HG03135 (cell line): Measurements from ENCODE around the gene ASB2.

ENCODE experiments used
- ATAC-seq: cut with Tn5 transposase; IDR thresholded peaks from one replicate; pipeline ENCODE4 v1.9.1; 2021; ENCODE audit warnings: mild to moderate bottlenecking, moderate library complexity; ENCODE audit not compliant: unreplicated experiment

Gene ASB2, protein sequence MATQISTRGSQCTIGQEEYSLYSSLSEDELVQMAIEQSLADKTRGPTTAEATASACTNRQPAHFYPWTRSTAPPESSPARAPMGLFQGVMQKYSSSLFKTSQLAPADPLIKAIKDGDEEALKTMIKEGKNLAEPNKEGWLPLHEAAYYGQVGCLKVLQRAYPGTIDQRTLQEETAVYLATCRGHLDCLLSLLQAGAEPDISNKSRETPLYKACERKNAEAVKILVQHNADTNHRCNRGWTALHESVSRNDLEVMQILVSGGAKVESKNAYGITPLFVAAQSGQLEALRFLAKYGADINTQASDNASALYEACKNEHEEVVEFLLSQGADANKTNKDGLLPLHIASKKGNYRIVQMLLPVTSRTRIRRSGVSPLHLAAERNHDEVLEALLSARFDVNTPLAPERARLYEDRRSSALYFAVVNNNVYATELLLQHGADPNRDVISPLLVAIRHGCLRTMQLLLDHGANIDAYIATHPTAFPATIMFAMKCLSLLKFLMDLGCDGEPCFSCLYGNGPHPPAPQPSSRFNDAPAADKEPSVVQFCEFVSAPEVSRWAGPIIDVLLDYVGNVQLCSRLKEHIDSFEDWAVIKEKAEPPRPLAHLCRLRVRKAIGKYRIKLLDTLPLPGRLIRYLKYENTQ

GRCh38 chr14:93976477-93977057, at the start of gene ASB2:
TSS of gene ASB2 (minus strand) at chr14:93976570. CDS start at chr14:93964539, 12,031 bp downstream.
- peak; percentile 3 for ATAC-seq

DNA sequence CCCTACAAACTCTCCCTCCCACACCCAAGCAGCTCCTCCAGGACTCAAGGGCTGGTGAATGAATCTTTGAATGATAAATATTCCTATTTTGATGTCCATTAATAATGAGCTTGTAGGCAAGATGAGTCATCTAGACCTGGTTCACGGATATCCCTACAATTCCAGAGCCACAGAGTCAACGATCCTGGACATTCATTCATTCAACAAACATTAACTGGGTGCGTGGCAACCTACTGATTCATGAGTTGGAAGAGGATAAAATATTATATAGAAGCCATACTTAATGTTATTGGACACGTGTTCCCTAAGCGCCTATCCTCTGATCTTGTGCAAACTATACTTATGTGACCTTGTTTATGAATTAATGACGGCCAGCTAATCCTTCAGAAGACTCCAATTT, 49.4 kb upstream of the ASB2 start:
- ATAC-seq, result no peak

- no peak for ATAC-seq
These were observed 48.2 kb upstream of the ASB2 start for GRCh38 chr14:94024549-94024948.

DNA sequence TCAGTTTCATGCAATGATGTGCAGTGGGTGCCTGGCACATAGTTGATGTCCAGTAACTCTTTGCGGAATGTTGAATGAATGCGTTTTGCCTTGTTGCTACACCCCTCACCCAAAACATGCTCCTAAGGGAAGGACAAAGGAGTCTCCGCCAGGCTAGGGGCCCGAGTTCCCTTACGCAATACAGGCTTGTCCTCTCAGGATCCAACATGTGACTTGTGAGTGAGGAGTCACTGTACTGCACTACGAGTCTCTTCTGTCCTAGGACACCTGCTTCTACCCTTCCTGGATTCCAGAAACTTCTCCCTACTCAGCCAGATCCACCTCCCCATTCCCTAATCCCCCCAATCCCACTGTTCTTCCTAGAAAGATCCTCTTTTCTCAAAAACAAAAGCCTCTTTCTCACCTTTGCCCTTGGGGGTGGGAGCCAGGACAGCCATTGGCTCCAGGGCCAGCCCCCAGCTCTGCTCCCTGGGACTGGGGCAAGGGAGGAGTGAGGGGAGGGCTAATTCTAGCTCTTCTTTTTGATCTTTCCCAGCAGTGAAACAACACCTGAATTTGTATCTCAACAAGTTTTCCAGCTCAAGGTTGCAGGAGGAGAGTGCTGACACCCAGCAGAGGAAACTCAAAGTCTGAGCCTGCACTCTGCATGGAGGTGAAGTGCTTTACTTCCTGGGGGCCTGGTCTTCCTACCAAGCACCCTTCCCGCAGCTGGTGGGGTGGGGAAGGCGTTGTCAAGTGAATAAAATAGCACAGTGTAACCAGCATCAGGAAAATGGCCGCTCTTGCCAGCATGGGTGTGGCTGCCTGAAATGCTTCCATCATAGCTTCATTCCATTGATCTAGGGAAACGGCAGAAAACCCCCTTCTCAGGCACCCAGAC, 46.4 kb upstream of the ASB2 start:
- ATAC-seq, result no peak

GRCh38 chr14:94021416-94022157, 45.2 kb upstream of the ASB2 start:
- no peak for ATAC-seq

DNA sequence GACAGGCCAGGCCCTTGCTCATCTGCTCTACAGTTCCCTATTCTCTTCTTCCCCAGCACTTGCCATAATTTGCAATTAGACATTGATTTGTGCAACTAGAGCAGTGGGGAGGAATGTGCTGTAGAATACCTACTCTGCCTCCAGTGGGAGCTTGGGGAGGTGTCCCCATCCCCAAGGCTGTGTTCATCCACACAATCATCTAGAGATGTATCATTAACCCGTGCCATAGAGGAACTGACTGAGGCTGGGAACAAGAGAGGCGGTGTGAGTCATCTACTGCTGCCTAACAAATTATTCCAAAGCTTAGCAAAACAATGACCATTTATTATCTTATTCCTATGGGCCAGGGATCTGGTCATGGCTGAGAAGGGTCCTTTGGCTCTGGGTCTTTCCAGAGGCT, 44.6 kb upstream of the ASB2 start:
- no peak for ATAC-seq

DNA sequence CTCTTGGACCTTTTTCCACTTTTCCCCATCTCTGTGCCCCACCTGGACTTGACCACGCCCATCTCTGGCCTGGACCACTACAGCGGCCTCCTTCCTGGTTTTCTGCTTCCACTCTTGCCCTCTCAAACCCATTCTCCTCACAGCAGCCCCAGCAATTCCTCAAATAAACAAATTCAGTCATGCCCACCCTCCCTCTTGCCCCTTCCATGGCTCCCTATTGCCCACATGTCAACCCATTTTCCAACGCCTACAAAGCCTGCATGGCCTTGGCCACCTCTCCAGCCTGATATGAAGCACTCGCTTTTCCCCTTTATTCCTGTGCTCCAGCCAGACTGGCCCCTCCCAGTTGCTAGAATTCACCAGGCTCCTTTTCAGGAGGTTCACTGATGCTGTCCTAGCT, 43.9 kb upstream of the ASB2 start:
- no peak for ATAC-seq

GRCh38 chr14:94019329-94019728, 43.0 kb upstream of the ASB2 start:
- no peak for ATAC-seq

DNA sequence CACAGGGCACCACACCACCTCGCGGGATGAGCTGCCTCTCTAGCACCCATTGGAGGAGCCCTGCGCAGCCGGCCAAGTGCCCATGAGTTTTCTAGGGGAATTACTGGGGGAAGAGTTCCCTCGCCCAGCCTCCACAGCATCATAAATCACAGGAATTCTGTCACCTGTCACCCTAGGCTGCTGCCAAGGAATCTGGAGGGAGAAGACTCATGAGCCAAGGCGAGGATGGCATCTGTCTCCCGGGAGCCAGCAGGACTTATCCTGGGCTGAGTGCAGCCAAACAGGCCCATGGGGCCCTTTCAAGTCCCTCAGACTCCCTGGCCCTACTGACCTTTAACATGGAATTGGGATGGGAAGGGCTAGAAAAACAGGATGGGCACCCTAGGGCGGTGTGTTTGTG, 41.9 kb upstream of the ASB2 start:
- ATAC-seq, result no peak

DNA sequence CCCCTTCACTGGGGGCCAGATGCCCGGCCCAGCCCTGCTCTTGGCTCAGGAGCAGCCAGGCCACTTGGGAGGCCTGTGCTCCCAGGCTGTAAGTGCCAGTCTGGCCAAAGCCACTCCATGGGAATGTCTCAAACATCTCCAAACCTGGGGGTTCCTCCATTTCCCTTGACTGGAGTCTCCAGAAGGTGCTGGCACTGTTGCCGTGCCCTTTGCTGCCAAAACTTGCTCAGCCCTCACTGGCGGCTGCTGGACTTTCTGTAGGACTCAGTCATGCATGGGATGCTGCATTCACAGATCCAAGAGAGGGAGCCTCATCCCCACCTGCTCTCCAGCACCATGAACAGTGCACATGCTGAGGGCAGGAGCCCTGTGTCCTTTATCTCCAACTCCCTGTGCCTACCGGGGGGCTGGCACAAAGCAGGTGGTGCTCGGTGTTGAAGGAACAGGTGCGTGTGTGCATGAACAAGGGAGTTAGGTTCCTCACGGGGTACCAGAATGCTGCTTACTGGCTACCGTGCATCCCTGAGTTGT, 40.1 kb upstream of the ASB2 start:
- no peak for ATAC-seq

DNA sequence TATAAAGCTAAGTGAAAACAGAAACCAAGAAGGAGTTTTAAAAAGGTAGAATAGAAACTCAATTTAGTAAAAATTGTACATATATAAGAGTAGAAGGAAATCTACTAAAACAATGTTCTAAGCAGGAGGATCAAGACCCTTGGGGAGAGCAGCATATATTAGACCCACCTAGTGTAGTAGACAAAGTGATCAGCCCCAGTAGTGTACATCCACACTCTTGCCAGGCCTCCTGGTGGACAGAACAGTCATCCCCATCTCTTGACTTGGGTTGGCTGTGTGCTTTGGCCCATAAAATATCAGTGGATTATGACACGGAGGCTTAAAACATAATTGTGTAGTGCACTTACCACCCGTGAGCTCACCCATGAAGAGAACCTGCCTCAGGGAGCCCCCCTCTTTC, 38.9 kb upstream of the ASB2 start:
- no peak for ATAC-seq

DNA sequence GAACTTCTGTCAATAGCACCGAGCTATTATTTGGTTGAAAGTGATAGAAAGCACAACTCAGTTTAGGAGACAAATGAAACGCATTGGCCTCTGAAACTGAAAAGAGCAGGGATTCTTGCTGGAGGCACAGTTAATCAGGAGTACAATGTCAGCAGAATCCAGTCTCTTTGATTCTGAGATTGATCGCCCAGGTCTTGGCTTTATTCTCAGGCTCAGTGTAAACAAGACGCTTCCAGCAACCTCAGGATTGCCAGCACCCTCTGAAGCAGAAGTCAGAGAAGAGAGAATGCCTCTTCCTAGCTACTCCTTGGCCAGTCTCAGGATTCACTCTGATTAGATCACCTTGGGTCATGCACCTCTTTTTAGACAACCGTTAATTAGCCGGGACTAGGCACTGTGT, 38.0 kb upstream of the ASB2 start:
- no peak for ATAC-seq

DNA sequence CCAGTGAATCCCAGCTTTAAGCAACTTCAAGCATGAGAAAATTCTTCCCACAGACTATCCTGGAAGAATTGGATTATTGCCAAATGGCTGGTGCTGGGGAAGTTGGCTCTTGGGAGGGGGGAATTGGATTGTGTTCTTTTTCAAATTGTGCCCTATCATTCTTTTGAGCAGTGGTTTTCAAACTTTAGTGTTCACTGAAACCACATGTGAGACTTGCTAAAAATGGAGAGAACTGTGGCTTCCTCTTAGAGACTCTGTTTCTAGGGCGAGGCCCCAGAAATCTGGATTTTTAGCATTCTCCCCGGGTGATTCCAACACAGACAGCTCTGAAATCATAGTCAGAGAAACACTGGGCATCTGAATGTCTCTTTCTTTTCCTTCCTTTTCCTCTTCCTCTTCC, 35.4 kb upstream of the ASB2 start:
- ATAC-seq, result no peak

DNA sequence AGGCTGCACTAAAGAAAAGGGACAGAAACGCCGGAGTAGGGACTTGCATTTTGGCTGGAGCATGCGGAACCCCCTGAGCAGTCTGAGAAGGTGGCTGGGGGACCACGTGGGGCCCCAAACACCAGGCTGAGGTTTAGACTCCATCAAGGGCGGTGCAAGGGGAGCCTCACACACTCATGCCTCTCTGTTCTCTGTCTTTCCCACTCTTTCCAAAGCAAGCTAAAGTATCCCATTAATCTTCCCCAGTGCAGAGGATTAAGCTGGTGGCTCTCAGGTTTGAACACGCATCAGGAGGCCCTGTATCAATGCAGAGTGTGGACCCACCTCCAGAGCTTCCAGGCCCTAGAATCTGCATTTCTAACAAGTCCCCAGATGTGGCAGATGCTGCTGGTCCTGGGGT, 34.3 kb upstream of the ASB2 start:
- no peak for ATAC-seq

GRCh38 chr14:94009767-94010166, 33.4 kb upstream of the ASB2 start:
- ATAC-seq, result no peak

- no peak for ATAC-seq
These were observed 31.9 kb upstream of the ASB2 start for GRCh38 chr14:94008234-94008633.

- no peak for ATAC-seq
These were observed 29.1 kb upstream of the ASB2 start for GRCh38 chr14:94005324-94006073.

DNA sequence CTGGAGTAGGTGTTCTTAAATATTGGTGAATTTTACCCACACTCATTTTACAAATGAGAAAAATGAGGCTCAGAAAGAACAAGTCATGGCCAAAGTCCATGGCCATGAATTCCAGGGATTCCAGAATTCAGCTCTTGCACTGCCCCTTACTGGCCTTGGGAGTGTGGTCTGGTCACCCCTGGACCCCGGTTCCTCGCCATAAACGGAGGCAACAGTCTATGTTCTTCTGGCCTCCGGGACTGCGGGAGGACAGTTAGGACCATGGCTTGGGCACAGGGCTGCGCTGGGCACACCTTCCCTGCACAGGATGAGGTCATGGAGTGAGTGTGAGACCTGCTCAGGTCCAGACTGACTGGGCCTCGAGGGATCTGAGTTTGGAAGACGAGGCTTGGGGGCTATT, 27.6 kb upstream of the ASB2 start:
- no peak for ATAC-seq

- no peak for ATAC-seq
These were observed 27.0 kb upstream of the ASB2 start for GRCh38 chr14:94003397-94003796.
